BE2C (cell line): ENCODE data around the gene COBL.

Source experiments
- DNase-seq: peaks from one replicate; pipeline ENCODE4 v3.0.0-alpha.2; 2020
- H3K27me3 ChIP-seq: fragments of 250-450 bp; sonication (Bioruptor Pico); 2 replicates; pipeline ENCODE4 v1.5.1; 2020; ENCODE audit warnings: mild to moderate bottlenecking
- H3K36me3 ChIP-seq: fragments of 250-450 bp; sonication (Bioruptor Pico); 2 replicates; pipeline ENCODE4 v1.5.1; 2020; ENCODE audit warnings: mild to moderate bottlenecking
- H3K4me1 ChIP-seq: fragments of 250-450 bp; sonication (Bioruptor Pico); 2 replicates; pipeline ENCODE4 v1.5.1; 2020
- H3K4me3 ChIP-seq: 2 replicates; pipeline ENCODE4 v1.5.1; 2011; ENCODE audit warnings: low read depth, low read length
- H3K9me3 ChIP-seq: fragments of 250-450 bp; sonication (Bioruptor Pico); 2 replicates; pipeline ENCODE4 v1.5.1; 2020
- TF ChIP-seq, protein P1 (sequence below): IDR thresholded peaks from 2 replicates; pipeline ENCODE4 v1.5.1; 2012; ENCODE audit warnings: mild to moderate bottlenecking, low read depth, low read length

Gene COBL

DNA sequence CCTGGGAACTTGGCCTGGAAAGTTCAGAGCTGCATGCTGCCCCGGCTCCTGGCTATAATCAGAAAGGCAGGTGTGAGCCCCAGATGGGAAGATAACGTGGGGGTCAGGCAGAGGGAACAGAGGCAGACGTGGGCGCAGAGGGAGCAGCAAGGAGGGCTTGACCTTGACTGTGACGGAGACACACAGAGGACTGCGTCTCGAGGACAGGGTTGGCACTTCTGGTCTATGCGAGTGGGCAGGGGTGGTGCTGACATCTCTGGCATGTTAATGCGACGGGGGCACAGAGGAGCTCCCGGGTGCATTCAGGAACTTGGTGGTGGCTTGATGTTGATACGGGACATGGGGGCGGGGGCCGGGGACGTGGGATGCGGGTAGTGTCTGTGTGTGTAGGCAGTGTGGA is 301.8 kb downstream of the COBL start:
- no peaks in the 10 kb centered on the region for H3K4me1 ChIP-seq
- no peak for DNase-seq
- TF ChIP-seq, protein P1, sequence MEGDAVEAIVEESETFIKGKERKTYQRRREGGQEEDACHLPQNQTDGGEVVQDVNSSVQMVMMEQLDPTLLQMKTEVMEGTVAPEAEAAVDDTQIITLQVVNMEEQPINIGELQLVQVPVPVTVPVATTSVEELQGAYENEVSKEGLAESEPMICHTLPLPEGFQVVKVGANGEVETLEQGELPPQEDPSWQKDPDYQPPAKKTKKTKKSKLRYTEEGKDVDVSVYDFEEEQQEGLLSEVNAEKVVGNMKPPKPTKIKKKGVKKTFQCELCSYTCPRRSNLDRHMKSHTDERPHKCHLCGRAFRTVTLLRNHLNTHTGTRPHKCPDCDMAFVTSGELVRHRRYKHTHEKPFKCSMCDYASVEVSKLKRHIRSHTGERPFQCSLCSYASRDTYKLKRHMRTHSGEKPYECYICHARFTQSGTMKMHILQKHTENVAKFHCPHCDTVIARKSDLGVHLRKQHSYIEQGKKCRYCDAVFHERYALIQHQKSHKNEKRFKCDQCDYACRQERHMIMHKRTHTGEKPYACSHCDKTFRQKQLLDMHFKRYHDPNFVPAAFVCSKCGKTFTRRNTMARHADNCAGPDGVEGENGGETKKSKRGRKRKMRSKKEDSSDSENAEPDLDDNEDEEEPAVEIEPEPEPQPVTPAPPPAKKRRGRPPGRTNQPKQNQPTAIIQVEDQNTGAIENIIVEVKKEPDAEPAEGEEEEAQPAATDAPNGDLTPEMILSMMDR, result no peak
- H3K9me3 ChIP-seq, result no peaks in the 10 kb centered on the region
- H3K27me3 ChIP-seq, result no peaks in the 10 kb centered on the region; the same call in 1 of the 2 replicates
- no peaks in the 10 kb centered on the region for H3K36me3 ChIP-seq
- H3K4me3 ChIP-seq, result no peak overlapping the region

GRCh38 chr7:51013861-51014511 is 302.6 kb downstream of the COBL start:
- H3K27me3 ChIP-seq, result no peaks in the 10 kb centered on the region; the same call in 1 of the 2 replicates
- TF ChIP-seq, protein P1, result no peak
- no peak overlapping the region for H3K4me3 ChIP-seq
- no peaks in the 10 kb centered on the region for H3K9me3 ChIP-seq
- H3K36me3 ChIP-seq, result no peaks in the 10 kb centered on the region
- H3K4me1 ChIP-seq, result no peaks in the 10 kb centered on the region
- no peak for DNase-seq

- DNase-seq, result no peak
- no peaks in the 10 kb centered on the region for H3K36me3 ChIP-seq
- H3K9me3 ChIP-seq, result no peaks in the 10 kb centered on the region
- no peaks in the 10 kb centered on the region for H3K4me1 ChIP-seq
- TF ChIP-seq, protein P1, result no peak
- no peak overlapping the region for H3K4me3 ChIP-seq
- no peaks in the 10 kb centered on the region; the same call in 1 of the 2 replicates for H3K27me3 ChIP-seq
Observed at GRCh38 chr7:51013218-51013786, 303.3 kb downstream of the COBL start.

DNA sequence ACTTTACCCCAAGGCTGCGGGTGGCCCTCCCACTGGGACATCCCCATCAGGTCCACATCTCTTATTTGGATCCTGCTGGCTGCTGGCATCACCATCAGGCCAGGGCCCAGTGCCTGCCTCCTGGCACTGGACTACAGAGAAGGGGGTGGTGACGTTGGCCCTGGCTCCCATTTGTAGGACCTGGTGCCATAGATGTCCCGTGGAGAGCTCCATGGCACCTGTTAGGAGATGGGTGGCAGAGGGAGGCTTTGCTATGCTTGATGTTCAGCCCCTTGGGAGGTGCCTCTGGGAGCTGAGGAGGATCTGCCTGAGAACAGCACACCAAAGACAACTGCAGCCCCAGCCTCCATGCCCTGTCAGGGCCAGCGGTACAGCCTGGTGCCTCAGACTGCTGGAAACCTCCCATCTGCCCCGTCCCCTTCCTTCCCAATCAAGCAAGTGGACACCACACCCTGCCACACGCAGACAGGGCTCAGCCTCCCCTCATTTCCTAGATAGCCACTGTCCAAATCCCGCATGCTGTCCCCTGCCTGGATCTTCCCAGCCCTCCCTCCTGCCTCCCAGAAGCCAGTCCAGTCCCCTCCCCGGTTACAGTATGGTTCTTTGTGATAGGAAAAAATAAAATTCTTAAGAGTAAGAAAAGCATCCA is 303.9 kb downstream of the COBL start:
- Histone ChIP-seq H3K36me3 (no peaks in the 10 kb centered on the region), H3K9me3 (no peaks in the 10 kb centered on the region), H3K4me1 (no peaks in the 10 kb centered on the region), H3K27me3 (peaks cover 3% of the 10 kb centered on the region; the same call in 1 of the 2 replicates), H3K4me3 (no peak overlapping the region)
- no peak for DNase-seq
- TF ChIP-seq, protein P1, result no peak

DNA sequence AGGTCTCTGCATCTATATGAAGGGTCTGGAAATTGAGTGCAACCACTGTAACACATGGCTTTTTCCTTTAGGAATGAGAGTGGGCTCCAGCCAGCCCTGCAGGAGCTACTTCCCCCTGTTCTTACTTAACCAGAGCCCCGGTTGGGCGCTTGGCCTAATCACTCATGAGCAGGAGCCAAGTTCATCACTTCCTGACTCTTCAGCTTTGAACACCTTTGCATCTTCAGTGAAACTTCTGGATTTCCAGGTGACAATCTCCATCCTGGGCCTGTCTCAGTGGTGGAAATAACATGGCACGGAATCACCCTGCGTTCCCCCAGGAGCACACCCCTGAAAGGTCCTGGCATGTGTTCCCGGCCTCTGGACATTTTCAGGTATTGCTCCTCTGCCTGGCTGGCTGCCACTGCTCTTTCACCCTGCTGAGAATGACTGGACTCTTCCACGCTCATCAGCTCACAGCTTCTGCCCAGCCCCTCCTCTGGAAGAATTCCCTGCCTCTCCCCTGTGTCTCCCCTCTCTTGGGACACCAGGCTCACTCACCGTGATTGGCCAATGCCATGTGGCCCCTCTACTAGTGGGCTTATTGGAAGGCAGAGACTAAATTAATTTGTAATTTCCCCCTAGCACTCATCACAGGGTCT is 304.8 kb downstream of the COBL start:
- no peaks in the 10 kb centered on the region for H3K4me1 ChIP-seq
- peaks cover 3% of the 10 kb centered on the region; the same call in 1 of the 2 replicates for H3K27me3 ChIP-seq

More for the DNA sequence above, 304.8 kb downstream of the COBL start:
- no peaks in the 10 kb centered on the region for H3K9me3 ChIP-seq
- no peak for DNase-seq
- H3K4me3 ChIP-seq, result no peak overlapping the region
- TF ChIP-seq, protein P1, result no peak
- no peaks in the 10 kb centered on the region for H3K36me3 ChIP-seq
